ENCODE measurements around the gene CCDC12. TPM values are rescaled to one million over a fixed set of nuclear protein-coding genes. Genes with fewer than 3 reads are reported as not detected.
A peak's percentile ranks its signal among the peaks of the same experiment; 100 is the strongest.

CCDC12 gene
- total and polyA plus RNA-seq, 4 donors: 34.2 to 129 (median 70.0) TPM

DNA sequence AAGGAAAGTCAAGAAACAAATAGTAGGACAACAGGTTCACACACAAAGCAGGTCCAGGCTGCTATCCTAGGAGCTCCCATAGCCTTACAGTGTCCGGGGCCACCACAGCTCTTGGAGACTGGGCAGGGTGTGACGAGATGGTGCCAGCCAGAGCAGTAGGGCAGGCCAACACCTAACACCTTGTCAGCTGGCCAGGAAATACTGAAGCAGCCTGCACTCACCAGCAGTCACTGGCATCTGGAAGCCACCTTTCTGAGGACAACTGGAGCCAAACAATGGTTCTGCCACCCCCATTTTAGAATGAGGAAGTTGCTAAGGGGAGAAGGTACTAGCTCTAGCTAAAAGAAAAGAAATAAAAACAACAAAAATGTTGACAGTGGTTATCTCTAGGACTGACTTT is 47.2 kb downstream of the CCDC12 start:
- H3K4me3 ChIP-seq: no peak overlapping the region
- H3K27me3 ChIP-seq (ENCODE audit: control insufficient read depth in 3 of 3, insufficient read depth in 3 of 3, low read length in 2 of 3): no peaks in the 10 kb centered on the region
- DNase-seq (peak in 1 of 3 donors; percentile 4), ATAC-seq (ENCODE audit: insufficient read depth, low FRiP score) (no peak)
- no peaks in the 10 kb centered on the region for H3K9me3 ChIP-seq (ENCODE audit: control insufficient read depth in 4 of 4, insufficient read depth in 3 of 4, low read length in 3 of 4)
- H3K9ac ChIP-seq (ENCODE audit: insufficient read depth in 1 of 2, low read length in 2 of 2): no peak overlapping the region
- peaks cover 4 to 23% (median 11%) of the 10 kb centered on the region in 4 donors for H3K36me3 ChIP-seq (ENCODE audit: control insufficient read depth in 4 of 4, insufficient read depth in 4 of 4, low read length in 4 of 4)
- peaks cover 13 to 55% (median 38%) of the 10 kb centered on the region in 5 donors for H3K4me1 ChIP-seq (ENCODE audit: control insufficient read depth in 5 of 5, insufficient read depth in 5 of 5, low read length in 5 of 5)
- TF ChIP-seq, protein P1, sequence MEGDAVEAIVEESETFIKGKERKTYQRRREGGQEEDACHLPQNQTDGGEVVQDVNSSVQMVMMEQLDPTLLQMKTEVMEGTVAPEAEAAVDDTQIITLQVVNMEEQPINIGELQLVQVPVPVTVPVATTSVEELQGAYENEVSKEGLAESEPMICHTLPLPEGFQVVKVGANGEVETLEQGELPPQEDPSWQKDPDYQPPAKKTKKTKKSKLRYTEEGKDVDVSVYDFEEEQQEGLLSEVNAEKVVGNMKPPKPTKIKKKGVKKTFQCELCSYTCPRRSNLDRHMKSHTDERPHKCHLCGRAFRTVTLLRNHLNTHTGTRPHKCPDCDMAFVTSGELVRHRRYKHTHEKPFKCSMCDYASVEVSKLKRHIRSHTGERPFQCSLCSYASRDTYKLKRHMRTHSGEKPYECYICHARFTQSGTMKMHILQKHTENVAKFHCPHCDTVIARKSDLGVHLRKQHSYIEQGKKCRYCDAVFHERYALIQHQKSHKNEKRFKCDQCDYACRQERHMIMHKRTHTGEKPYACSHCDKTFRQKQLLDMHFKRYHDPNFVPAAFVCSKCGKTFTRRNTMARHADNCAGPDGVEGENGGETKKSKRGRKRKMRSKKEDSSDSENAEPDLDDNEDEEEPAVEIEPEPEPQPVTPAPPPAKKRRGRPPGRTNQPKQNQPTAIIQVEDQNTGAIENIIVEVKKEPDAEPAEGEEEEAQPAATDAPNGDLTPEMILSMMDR (IDR thresholded peaks at IDR 0.05; ENCODE audit: control extremely low read depth, extremely low read depth): no peak
- WGBS, 2 donors: 69 to 83% methylated on average over 2 of the region's 2 CpGs
- peak overlapping the region; percentile 0 to 64 for H3K27ac ChIP-seq (ENCODE audit: low read depth in 1 of 2, low read length in 1 of 2)

DNA sequence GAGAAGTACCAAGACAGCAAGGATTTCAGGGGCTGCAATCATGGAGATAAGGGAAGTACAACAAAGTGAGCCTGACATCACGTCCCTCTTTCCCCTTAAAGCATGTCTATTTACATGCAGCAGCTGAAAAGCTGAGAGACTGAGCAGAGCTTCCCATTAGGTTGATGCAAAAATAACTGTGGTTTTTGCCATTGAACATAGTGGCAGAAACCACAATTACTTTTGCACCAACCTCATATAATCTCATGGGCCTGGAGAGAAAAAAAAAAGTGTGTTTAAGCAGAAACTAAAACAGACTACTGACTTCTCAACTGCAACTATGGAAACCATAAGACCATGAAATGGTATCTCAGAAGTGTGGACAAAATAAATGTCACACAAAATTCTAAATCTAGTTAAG is 48.3 kb downstream of the CCDC12 start:
- TF ChIP-seq, protein P1 (IDR thresholded peaks at IDR 0.05; ENCODE audit: control extremely low read depth, extremely low read depth): no peak
- H3K27ac ChIP-seq (ENCODE audit: low read depth in 1 of 2, low read length in 1 of 2): peak overlapping the region in 1 of 2 donors; percentile 9
- WGBS, 2 donors: 36 to 63% methylated on average over 1 of the region's 1 CpG
- DNase-seq (peak in 1 of 3 donors; percentile 6), ATAC-seq (ENCODE audit: insufficient read depth, low FRiP score) (no peak)
- peaks cover 4 to 33% (median 17%) of the 10 kb centered on the region in 4 donors for H3K36me3 ChIP-seq (ENCODE audit: control insufficient read depth in 4 of 4, insufficient read depth in 4 of 4, low read length in 4 of 4)
- H3K9me3 ChIP-seq (ENCODE audit: control insufficient read depth in 4 of 4, insufficient read depth in 3 of 4, low read length in 3 of 4): no peaks in the 10 kb centered on the region
- no peaks in the 10 kb centered on the region for H3K27me3 ChIP-seq (ENCODE audit: control insufficient read depth in 3 of 3, insufficient read depth in 3 of 3, low read length in 2 of 3)
- H3K4me1 ChIP-seq (ENCODE audit: control insufficient read depth in 5 of 5, insufficient read depth in 5 of 5, low read length in 5 of 5): peaks cover 10 to 49% (median 31%) of the 10 kb centered on the region in 5 donors
- H3K4me3 ChIP-seq: no peak overlapping the region
- H3K9ac ChIP-seq (ENCODE audit: insufficient read depth in 1 of 2, low read length in 2 of 2): no peak overlapping the region

DNA sequence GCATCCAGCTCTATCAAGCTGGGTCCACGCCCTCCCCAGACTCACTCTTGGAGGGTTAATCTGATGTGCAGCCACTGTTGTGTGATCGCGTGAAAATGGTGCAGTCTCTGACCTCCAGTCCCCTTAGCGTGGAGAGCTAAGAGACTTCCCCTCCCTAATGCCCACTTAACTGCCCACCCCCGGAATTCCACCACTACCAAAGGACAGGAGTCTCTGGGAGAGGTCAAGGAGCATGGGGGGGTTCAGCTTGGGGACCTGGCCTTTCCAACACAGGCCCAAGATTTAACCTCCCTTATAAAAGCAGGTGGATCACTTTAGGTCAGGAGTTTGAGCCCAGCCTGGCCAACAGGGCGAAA is 48.8 kb downstream of the CCDC12 start:
- 80 to 90% methylated on average over 6 of the region's 6 CpGs for WGBS, 2 donors
- Histone ChIP-seq H3K9me3 (ENCODE audit: control insufficient read depth in 4 of 4, insufficient read depth in 3 of 4, low read length in 3 of 4) (no peaks in the 10 kb centered on the region), H3K4me3 (no peak overlapping the region), H3K9ac (ENCODE audit: insufficient read depth in 1 of 2, low read length in 2 of 2) (no peak overlapping the region), H3K4me1 (ENCODE audit: control insufficient read depth in 5 of 5, insufficient read depth in 5 of 5, low read length in 5 of 5) (peaks cover 7 to 43% (median 25%) of the 10 kb centered on the region in 5 donors), H3K27ac (ENCODE audit: low read depth in 1 of 2, low read length in 1 of 2) (peak overlapping the region; percentile 48 to 82), H3K27me3 (ENCODE audit: control insufficient read depth in 3 of 3, insufficient read depth in 3 of 3, low read length in 2 of 3) (no peaks in the 10 kb centered on the region), H3K36me3 (ENCODE audit: control insufficient read depth in 4 of 4, insufficient read depth in 4 of 4, low read length in 4 of 4) (peaks cover 4 to 37% (median 23%) of the 10 kb centered on the region in 4 donors)
- ATAC-seq (ENCODE audit: insufficient read depth, low FRiP score) (no peak), DNase-seq (no peak)
- TF ChIP-seq, protein P1 (IDR thresholded peaks at IDR 0.05; ENCODE audit: control extremely low read depth, extremely low read depth): no peak
